ENCODE results near the gene MTCL1.

MTCL1 gene

DNA sequence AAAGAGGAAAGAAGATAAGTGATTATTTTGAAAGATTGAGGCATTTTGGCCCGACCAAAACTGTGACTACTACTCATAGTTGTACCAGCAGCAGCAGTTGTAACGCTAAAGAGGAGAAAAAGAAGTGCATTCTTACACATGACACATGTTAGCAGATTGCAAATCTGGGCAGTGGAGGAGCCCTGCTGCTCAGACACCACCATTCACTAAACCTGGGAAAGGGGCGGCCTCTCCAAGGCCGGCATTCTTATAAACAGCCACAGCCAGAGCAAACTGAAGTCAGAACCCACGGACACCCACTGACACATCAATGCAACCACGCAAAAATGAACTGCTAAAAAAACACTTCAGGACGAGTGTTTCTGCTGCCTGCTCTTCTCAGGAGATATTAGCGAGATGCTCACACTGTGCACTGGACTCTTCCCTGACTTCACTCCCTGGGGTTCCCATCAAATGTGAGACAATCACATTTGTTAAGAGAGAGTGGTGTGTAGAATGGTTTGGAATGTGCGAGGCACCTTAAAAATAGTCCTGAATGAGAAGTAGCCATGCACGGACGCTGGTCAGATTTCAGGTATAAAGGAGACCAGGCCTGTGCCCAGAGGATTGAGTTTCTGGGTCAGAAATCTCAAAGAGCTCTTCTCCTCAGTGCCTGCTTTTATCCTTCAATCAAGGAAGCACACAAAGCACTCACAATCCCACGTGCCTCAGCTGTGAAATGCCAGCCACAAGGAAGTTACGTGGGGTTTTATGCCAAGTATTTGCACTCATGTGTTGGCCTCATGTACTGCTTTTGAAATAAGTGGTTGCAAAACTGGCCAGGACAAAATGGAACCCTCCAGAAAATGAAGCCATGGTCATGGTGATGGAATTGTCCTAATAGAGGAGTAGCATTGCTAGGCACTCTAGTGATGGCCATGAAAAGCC is 83.4 kb downstream of the MTCL1 start:
- DNase-seq: no peak

- DNase-seq: no peak
Measured at GRCh38 chr18:8791171-8791651, 85.9 kb downstream of the MTCL1 start.

- DNase-seq: no peak
Measured at GRCh38 chr18:8792688-8793316, 87.4 kb downstream of the MTCL1 start.

DNA sequence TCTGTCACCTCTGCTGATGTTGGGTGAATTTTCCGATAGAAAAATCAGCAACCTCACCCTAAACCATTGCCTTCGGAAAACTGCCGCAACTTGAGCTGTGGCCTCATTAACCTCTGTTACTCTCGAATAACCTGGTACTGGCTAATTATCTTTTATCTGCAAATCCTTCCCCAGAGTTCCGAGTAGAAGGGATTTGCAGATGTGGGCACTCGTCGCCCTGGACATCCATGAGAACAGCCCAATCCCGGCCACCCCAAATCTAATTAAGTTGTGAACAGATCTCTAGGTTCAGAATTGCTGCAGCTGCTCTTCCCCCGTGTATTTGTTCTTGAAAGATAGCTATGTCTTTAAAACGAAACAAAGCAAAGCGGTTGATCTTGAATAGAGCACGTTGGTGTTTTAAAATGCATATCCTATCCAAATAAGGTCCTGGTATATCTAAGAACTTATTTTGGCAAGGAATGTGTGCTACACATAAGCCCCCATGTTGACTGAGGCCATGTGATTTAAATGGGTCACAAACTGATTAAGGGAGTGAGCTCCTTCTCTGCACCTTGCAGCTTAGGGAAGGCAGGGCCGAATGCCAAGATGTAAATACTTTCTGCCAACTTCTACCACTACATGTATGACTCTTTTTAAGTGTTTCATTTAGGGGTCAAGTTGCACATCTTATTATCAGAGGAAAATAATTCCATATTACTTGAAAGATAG is 88.2 kb downstream of the MTCL1 start:
- DNase-seq: no peak

DNA sequence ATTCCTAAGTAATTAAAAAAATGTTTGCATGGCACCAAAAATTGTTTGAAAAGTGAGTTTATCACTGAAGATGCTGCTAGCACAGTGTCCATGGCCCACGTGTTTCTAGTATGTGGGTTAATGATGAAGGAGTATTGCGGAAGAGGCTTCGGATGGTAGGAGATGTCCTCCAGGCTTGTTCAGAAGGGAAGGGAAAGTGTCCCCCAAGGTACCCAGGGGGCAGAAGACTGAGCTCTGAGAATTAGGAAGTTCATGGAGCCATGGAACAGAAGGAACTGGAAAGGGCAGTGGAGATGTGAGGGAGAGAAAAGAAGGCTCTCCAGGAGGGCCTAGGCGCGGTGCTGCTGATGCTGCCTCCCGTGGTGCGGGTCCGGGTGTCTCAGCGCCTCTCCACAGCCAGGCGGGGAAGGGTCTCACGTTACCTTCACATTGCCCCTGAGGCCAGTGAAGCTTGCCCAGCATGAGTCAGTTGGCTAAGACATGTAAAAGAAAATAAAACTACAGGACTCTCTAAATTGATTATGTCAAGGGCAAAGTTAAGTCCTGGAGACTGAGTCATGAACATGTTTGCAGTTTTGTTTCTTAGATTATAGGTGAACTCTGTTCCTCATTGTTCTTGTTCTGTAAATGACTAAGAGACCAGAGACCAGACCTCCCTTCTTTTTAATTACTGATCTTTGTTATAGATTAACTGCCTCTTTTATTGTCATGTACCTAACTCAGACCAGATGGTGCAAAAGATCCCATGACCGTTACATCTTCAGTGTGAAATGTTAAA is 89.0 kb downstream of the MTCL1 start:
- DNase-seq: no peak

DNA sequence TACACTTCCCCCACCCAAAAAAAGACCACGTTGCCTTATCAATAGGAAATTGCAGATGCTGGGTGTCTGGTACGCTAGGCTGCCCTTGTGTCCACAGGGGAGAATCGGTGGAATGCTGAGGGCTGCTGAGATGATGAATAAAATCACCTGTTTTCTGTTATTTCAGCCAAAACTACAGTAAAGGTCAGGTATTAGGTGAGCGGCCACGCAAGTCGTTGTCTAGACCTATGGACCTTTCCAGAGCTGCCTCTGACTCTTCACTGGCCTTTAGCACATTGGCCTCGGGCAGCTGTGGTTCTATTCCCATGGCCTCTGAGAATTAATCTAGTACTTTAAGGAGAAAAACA is 89.6 kb downstream of the MTCL1 start:
- no peak for DNase-seq

GRCh38 chr18:8795586-8796325 is 90.4 kb downstream of the MTCL1 start:
- no peak for DNase-seq

DNA sequence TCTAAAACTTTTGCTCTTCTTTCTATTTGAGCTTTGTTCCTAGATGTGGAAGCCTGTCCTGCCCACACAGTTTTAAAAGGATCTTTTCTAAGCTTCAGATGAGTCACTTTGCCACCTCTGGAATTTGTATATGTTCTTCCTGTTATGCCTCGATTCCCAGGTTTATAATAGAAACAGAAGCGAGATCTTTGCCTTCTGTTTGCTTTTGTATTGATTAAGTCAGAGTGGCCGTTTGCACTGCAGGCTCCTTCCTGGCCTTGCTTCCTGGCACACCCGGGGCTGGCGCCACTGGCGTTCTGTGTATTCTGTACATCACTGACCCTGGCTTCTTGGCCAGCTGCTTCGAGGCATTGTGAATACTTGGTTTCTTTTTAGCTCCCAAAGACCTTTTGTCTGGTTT is 91.8 kb downstream of the MTCL1 start:
- peak in 2 of 51 donors; percentile 10 to 42 for DNase-seq

DNA sequence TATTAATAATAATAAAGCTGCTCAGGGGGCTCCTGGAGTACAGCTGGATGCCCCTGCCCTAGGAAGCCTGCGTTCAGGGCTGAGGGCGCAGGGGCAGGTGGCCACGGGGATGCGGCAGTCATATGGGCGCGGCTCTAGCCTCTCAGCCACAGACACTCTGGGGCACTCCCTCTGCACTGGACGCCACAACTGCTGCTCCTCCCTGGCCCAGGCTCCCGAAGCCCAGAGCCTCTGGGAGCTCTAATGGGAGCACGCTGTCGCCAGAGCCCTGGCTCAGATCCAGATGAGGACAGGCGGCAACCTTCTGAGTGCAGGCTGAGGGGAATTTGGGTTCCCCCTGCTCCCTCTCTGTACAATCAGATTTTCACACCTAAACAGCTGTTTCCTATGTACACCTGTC is 93.6 kb downstream of the MTCL1 start:
- no peak for DNase-seq

DNA sequence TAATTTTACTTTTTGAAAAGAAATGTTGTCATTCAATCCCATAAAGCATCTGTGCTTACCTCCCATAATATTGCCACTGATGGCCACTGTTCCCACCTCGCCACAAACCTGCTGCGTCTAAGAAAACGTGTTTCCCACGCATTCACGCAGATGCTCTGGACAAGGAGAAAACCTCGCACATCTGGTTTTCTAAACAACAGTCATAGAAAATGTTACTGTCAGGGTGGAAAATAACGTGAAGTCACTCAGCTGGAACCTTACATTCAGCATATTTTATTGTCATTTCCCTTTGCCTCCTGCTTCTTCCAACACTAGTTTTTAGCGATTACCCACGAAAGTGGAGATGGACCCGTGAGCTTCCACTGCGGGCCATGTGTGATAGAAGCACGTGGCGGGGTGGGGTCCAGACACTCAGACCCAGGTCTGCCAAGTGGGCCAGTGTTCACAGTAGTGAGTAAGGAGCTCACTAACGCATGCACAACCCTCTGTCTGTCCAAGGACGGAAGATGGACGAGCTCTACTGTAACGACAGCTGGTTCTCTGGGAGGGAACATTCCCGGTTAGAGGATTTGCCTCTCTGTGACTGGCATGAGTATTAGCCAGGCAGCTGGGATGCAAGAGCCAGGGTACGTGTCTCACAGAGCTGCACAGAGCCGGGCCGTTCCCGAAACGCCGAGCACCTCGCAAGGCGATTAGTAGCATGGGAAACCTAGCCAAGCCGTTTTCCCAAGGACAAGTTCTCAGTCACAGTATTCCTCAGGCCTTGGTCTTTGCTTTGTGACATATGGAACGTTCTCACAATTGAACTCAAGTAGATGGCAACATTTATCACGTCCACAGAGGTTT is 94.5 kb downstream of the MTCL1 start:
- DNase-seq: peak in 2 of 51 donors; percentile 10 to 16

DNA sequence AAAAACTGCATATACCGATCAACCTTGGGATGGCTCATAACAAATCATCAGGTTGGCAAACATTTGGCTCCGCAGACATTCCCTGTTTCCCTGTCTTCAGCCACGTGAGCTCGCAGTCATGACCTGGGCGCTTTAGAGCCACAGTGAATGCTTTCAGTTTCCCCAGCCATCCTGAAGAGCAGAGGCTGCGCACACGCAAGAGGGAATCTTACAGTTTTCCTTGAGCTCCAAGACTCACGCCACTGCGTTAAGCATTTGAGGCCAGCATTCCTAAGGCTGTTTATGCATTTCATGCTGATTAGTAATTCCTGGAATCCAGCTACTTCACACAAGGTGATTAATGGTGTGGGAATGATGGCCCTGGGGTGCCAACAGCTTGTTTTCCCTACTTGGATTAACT is 95.1 kb downstream of the MTCL1 start:
- DNase-seq: no peak

DNA sequence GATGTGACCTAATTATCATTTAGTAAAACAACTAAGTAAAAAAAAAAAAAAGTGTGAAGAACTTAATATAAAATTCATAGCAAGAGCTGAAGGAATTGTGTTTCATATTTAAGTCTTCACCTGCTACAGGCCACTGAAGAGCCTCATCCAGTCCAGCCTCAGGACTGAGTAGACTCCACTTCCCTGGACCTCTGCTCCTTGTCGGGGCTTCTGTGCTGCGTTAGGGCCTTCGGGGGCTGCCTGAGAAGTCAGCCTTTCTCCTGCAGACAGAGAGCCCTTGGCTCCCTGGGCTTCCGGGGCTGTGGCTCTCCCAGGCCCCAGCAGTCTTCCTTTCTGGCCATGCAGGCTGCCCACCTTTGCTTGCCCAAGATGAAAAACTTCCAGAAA is 95.5 kb downstream of the MTCL1 start:
- no peak for DNase-seq

GRCh38 chr18:8801263-8801901 is 96.0 kb downstream of the MTCL1 start:
- no peak for DNase-seq

DNA sequence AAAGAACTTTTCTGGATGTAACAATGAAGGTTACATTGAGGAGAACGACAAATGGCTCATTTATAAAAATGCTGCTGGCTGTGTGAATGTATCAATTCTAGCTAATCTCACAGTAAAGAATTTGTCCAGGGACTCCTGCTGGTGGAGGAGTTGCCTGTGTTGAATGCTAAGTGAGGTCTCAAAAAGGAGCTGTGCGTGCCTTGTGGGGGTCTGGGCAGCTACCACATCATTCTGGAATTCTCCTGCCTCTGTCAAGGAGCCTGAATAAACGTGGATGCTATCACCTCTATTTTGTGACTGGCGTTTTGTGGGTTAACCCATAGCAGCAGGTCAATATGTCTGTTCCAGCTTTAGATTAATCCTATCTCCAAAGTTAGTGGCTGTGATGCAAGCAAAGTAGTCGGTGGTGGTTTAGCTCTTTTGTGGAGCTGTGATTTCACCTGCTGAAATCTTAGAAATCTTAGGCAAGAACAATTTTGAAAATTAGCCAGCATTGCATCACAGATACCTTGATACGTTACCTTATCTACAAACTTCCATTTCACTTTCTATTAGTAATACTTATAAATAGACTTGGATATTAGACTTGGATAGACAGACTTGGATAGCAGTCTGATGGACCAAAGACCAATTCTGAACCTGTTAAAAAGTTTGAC is 96.8 kb downstream of the MTCL1 start:
- DNase-seq: no peak

DNA sequence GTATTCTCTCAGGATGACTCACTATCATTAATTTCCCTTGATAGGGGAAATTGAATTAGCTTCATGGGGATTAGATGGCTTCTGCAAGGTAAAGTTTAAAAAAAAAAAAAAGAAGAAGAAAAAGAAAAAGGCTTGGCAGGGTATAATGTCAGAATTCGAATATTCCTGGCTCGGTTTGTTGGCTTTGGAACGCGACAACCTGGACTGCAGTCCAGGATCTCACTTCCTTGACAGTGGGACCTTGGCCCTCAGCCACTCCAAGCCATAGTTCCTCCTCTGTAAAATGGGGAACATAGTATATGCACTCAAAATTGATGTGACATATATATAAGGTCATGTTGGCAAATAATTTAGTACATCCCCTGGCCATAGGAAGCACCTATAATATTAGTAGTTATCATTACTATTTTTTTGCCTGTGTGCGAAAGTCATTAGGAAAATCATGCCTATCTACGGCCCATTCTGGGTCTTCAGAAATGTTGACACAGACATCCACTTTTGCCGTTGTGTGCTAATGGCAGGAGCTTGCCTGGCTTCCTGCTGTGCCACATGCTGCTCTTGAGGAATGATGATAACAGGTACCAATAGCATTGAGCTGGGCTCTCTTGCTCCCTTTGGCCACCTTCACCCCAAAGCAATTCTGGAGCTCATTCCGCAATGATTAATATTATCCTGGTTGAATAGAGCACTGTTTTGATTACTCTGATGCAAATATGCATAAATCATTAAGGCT is 97.9 kb downstream of the MTCL1 start:
- no peak for DNase-seq

DNA sequence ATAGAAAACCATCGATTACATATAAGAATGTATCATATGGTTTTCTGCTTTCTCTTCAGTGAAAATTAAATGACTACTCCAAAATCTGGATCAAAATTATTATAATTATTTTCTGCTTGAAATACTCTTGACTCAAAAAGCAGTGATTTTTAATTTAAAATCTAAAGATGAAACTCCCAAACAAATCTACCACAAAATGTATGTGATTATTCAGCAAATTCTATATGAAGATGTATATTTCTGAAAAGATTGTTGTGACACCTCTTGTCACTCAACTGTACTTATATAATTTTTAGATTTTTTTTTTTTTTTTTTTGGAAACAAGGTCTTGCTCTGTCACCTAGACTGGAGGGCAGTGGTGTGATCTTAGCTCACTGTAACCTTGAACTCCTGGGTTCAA is 98.6 kb downstream of the MTCL1 start:
- no peak for DNase-seq

DNA sequence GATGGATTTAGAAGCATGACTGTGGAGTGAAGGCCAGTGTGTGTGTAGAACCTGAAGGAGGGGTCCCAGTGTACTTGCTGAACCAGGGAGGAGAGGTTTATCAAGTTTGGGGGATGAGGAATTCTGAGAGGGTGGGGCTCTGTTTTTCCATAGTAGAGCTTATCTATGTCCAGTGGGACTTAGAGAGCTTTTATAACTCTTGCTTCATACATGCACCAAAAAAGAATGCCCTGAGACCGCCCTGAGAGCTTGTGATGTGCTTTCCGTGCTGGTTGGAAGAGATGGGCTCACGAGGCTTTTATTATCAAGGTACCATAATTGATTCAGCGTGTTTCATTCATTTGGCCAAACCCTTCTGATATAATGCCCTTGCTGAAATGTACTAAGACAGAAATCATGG is 100.2 kb downstream of the MTCL1 start:
- no peak for DNase-seq
